Thyroid gland (tissue), 4 donors: ENCODE results near the gene CLINT1. TPM values are rescaled to one million over a fixed set of nuclear protein-coding genes. Genes with fewer than 3 reads are reported as not detected.
A peak's percentile ranks its signal among the peaks of the same experiment; 100 is the strongest.

Experiments used
- DNase-seq, 2 donors: peaks; one replicate each; pipeline ENCODE4 v3.0.0-alpha.2; 2019
- H3K27ac ChIP-seq, 3 donors: fragments of 200-600 bp; sonication (generic); 1 replicate in 2 of 3; 2 replicates in 1 of 3; pipeline ENCODE4 v1.5.1; 2016 to 2019; ENCODE audit warnings: mild to moderate bottlenecking in 1 of 3, moderate library complexity in 1 of 3
- H3K27me3 ChIP-seq: fragments of 200-600 bp; sonication (generic); one replicate; pipeline ENCODE4 v1.5.1; 2019
- H3K36me3 ChIP-seq, 2 donors: fragments of 200-600 bp; sonication (generic); one replicate each; pipeline ENCODE4 v1.5.1; 2016 to 2019
- H3K4me1 ChIP-seq, 2 donors: fragments of 200-600 bp; sonication (generic); one replicate each; pipeline ENCODE4 v1.5.1; 2017 to 2019
- H3K4me3 ChIP-seq, 3 donors: fragments of 200-600 bp; sonication (generic); replicated peaks in 1 of 3; 1 replicate in 2 of 3; 2 replicates in 1 of 3; pipeline ENCODE4 v1.5.1; 2016; ENCODE audit warnings: mild to moderate bottlenecking in 1 of 3
- H3K9me3 ChIP-seq: fragments of 200-600 bp; sonication (generic); one replicate; pipeline ENCODE4 v1.5.1; 2017
- CTCF ChIP-seq, 6 experiments: fragments of 200-600 bp in 3 of 6; fragments of 450-650 bp in 3 of 6; sonication (generic) in 3 of 6; IDR thresholded peaks; one replicate each; pipeline ENCODE4 v1.5.1; 2016 to 2019; ENCODE audit warnings: antibody characterized with exemption in 6 of 6, mild to moderate bottlenecking in 2 of 6, inconsistent platforms in 1 of 6, moderate library complexity in 1 of 6
- POLR2A ChIP-seq, 2 donors: fragments of 450-650 bp; IDR thresholded peaks; one replicate each; pipeline ENCODE4 v1.6.1; 2017; ENCODE audit warnings: antibody characterized with exemption in 2 of 2, mild to moderate bottlenecking in 2 of 2, moderate library complexity in 1 of 2
- WGBS, 2 donors: methylation state at CpG; one replicate each; pipeline ENCODE4 v1.1.5; 2017; 5-methylcytosine and 5-hydroxymethylcytosine counted together
- intact Hi-C: fragments of 100-400 bp; cut with DNase I; formaldehyde crosslinking; loops from one replicate; pipeline ENCODE4 v1.15.1; 2023
- total RNA-seq, 4 donors: library from RNA; depleted of rRNA; stranded (reverse); fragments of >200 nt; gene quantifications; one replicate each; pipeline ENCODE4 v1.2.3, GENCODE V29; 2016

CLINT1 gene
- total RNA-seq, 4 donors from 2014 or later: 126 to 198 (median 159) TPM

- intact Hi-C loops: loop anchor here (5.0 kb wide), 1 partner anchor 127 kb away; no protein-coding TSS in a partner anchor
- TF ChIP-seq CTCF (IDR thresholded peaks at IDR 0.05) (peak; percentile 23 to 70 (median 41)), POLR2A (IDR thresholded peaks at IDR 0.05) (no peak)
- Histone ChIP-seq H3K4me3 (no peak overlapping the region), H3K4me1 (peaks cover 15 to 28% of the 10 kb centered on the region in 2 donors), H3K9me3 (no peaks in the 10 kb centered on the region), H3K27me3 (no peaks in the 10 kb centered on the region), H3K36me3 (no peaks in the 10 kb centered on the region), H3K27ac (peak overlapping the region in 2 of 3 donors; percentile 11 to 26)
- WGBS, 2 donors: 31 to 36% methylated on average over 6 of the region's 6 CpGs
- DNase-seq: peak; percentile 12 to 33
Measured at GRCh38 chr5:157820593-157821252, 38.2 kb downstream of the CLINT1 start.

GRCh38 chr5:157819502-157820115, 39.3 kb downstream of the CLINT1 start:
- H3K36me3 ChIP-seq: no peaks in the 10 kb centered on the region
- intact Hi-C loops: loop anchor here (5.0 kb wide), 1 partner anchor 128 kb away; no protein-coding TSS in a partner anchor
- TF ChIP-seq CTCF (IDR thresholded peaks at IDR 0.05) (no peak), POLR2A (IDR thresholded peaks at IDR 0.05) (no peak)
- no peak for DNase-seq
- WGBS, 2 donors: 53 to 54% methylated on average over 3 of the region's 3 CpGs
- H3K27ac ChIP-seq: peak overlapping the region; percentile 13 to 26 (median 15)
- peaks cover 15 to 28% of the 10 kb centered on the region in 2 donors for H3K4me1 ChIP-seq
- no peaks in the 10 kb centered on the region for H3K27me3 ChIP-seq
- H3K4me3 ChIP-seq: no peak overlapping the region
- no peaks in the 10 kb centered on the region for H3K9me3 ChIP-seq

- TF ChIP-seq POLR2A (IDR thresholded peaks at IDR 0.05) (no peak), CTCF (IDR thresholded peaks at IDR 0.05) (no peak)
- Histone ChIP-seq H3K27me3 (no peaks in the 10 kb centered on the region), H3K27ac (no peak overlapping the region), H3K4me1 (peaks cover 15 to 28% of the 10 kb centered on the region in 2 donors), H3K9me3 (no peaks in the 10 kb centered on the region), H3K4me3 (no peak overlapping the region), H3K36me3 (peaks cover 0 to 8% of the 10 kb centered on the region in 2 donors)
- intact Hi-C loops: no loop called here
- WGBS, 2 donors: 97 to 98% methylated on average over 2 of the region's 2 CpGs
- no peak for DNase-seq
Measured at GRCh38 chr5:157818368-157818767, 40.6 kb downstream of the CLINT1 start.

GRCh38 chr5:157817928-157818327, 41.0 kb downstream of the CLINT1 start:
- Histone ChIP-seq H3K36me3 (peaks cover 0 to 12% of the 10 kb centered on the region in 2 donors), H3K27ac (no peak overlapping the region), H3K4me1 (peaks cover 15 to 27% of the 10 kb centered on the region in 2 donors), H3K9me3 (no peaks in the 10 kb centered on the region), H3K27me3 (no peaks in the 10 kb centered on the region), H3K4me3 (no peak overlapping the region)
- intact Hi-C loops: no loop called here
- WGBS, 2 donors: 95 to 99% methylated on average over 2 of the region's 2 CpGs
- TF ChIP-seq CTCF (IDR thresholded peaks at IDR 0.05) (no peak), POLR2A (IDR thresholded peaks at IDR 0.05) (no peak)
- DNase-seq: no peak

GRCh38 chr5:157817387-157817702, 41.6 kb downstream of the CLINT1 start:
- intact Hi-C loops: no loop called here
- TF ChIP-seq CTCF (IDR thresholded peaks at IDR 0.05): no peak
- no peak overlapping the region for H3K4me3 ChIP-seq
- peaks cover 15 to 22% of the 10 kb centered on the region in 2 donors for H3K4me1 ChIP-seq
- WGBS, 2 donors: 79 to 87% methylated on average over 5 of the region's 5 CpGs
- peaks cover 0 to 15% of the 10 kb centered on the region in 2 donors for H3K36me3 ChIP-seq
- no peak for DNase-seq
- no peaks in the 10 kb centered on the region for H3K9me3 ChIP-seq
- no peak overlapping the region for H3K27ac ChIP-seq
- no peaks in the 10 kb centered on the region for H3K27me3 ChIP-seq
